Astrocyte (in vitro differentiated cells and primary cell): Measurements from ENCODE around the gene SMIM45.

Source experiments
- DNase-seq: peaks from one replicate; pipeline ENCODE4 v3.0.0-alpha.2; 2010; ENCODE audit warnings: low read depth
- FAIRE-seq: peaks from 2 replicates; lab custom pipeline; 2011; peaks lifted over from hg19 to GRCh38; lab: Jason Lieb, UNC
- H2AFZ ChIP-seq: 2 replicates; pipeline ENCODE4 v1.6.0; 2012; ENCODE audit warnings: low read depth, low read length, inconsistent platforms
- H3K27ac ChIP-seq: 2 replicates; pipeline ENCODE4 v1.5.1; 2011; ENCODE audit warnings: low read depth, low read length, inconsistent platforms
- H3K27me3 ChIP-seq: 2 replicates; pipeline ENCODE4 v1.6.0; 2011; ENCODE audit warnings: low read length, inconsistent platforms; ENCODE audit not compliant: insufficient read depth
- H3K36me3 ChIP-seq: 2 replicates; pipeline ENCODE4 v1.5.1; 2011; ENCODE audit warnings: low read length, inconsistent platforms; ENCODE audit not compliant: insufficient read depth
- H3K4me1 ChIP-seq: 2 replicates; pipeline ENCODE4 v1.5.1; 2011; ENCODE audit warnings: low read length, inconsistent platforms; ENCODE audit not compliant: insufficient read depth
- H3K4me2 ChIP-seq: 2 replicates; pipeline ENCODE4 v1.6.0; 2012; ENCODE audit warnings: low read length, inconsistent platforms
- H3K4me3 ChIP-seq: 2 replicates; pipeline ENCODE4 v1.5.1; 2011; ENCODE audit warnings: low read depth, mild to moderate bottlenecking, low read length, inconsistent platforms; ENCODE audit not compliant: insufficient read depth
- H3K79me2 ChIP-seq: 2 replicates; pipeline ENCODE4 v1.6.0; 2012; ENCODE audit warnings: mild to moderate bottlenecking, low read length, inconsistent platforms; ENCODE audit not compliant: insufficient read depth
- H3K9ac ChIP-seq: 2 replicates; pipeline ENCODE4 v1.6.0; 2012; ENCODE audit warnings: mild to moderate bottlenecking, low read length, inconsistent platforms
- H3K9me3 ChIP-seq: 2 replicates; pipeline ENCODE4 v1.5.1; 2012; ENCODE audit warnings: low read depth, mild to moderate bottlenecking, low read length, inconsistent platforms; ENCODE audit not compliant: insufficient read depth
- H4K20me1 ChIP-seq: 2 replicates; pipeline ENCODE4 v1.6.0; 2012; ENCODE audit warnings: low read length, inconsistent platforms; ENCODE audit not compliant: insufficient read depth
- H3K27ac Mint-ChIP-seq: one replicate; pipeline ENCODE4 v1.8.0; 2021; ENCODE audit warnings: mild to moderate bottlenecking, mixed read lengths; ENCODE audit not compliant: unreplicated experiment
- H3K27me3 Mint-ChIP-seq: one replicate; pipeline ENCODE4 v1.8.0; 2021; ENCODE audit warnings: low read depth, mixed read lengths; ENCODE audit not compliant: unreplicated experiment
- H3K36me3 Mint-ChIP-seq: one replicate; pipeline ENCODE4 v1.8.0; 2021; ENCODE audit warnings: low read depth, mixed read lengths; ENCODE audit not compliant: unreplicated experiment
- H3K4me1 Mint-ChIP-seq: one replicate; pipeline ENCODE4 v1.8.0; 2021; ENCODE audit warnings: low read depth, mixed read lengths; ENCODE audit not compliant: unreplicated experiment
- H3K4me3 Mint-ChIP-seq: one replicate; pipeline ENCODE4 v1.8.0; 2021; ENCODE audit warnings: mild to moderate bottlenecking, moderate library complexity, mixed read lengths; ENCODE audit not compliant: unreplicated experiment
- H3K9me3 Mint-ChIP-seq: one replicate; pipeline ENCODE4 v1.8.0; 2021; ENCODE audit warnings: mild to moderate bottlenecking, mixed read lengths; ENCODE audit not compliant: unreplicated experiment
- CTCF ChIP-seq: IDR thresholded peaks from 2 replicates; pipeline ENCODE4 v1.5.1; 2011; ENCODE audit warnings: low read depth, mild to moderate bottlenecking, inconsistent platforms, low read length, moderate library complexity; ENCODE audit not compliant: insufficient read depth
- EZH2 ChIP-seq: IDR thresholded peaks from 2 replicates; pipeline ENCODE4 v1.6.1; 2012; ENCODE audit warnings: mild to moderate bottlenecking, low read length, inconsistent platforms; ENCODE audit not compliant: insufficient read depth

SMIM45 gene

DNA sequence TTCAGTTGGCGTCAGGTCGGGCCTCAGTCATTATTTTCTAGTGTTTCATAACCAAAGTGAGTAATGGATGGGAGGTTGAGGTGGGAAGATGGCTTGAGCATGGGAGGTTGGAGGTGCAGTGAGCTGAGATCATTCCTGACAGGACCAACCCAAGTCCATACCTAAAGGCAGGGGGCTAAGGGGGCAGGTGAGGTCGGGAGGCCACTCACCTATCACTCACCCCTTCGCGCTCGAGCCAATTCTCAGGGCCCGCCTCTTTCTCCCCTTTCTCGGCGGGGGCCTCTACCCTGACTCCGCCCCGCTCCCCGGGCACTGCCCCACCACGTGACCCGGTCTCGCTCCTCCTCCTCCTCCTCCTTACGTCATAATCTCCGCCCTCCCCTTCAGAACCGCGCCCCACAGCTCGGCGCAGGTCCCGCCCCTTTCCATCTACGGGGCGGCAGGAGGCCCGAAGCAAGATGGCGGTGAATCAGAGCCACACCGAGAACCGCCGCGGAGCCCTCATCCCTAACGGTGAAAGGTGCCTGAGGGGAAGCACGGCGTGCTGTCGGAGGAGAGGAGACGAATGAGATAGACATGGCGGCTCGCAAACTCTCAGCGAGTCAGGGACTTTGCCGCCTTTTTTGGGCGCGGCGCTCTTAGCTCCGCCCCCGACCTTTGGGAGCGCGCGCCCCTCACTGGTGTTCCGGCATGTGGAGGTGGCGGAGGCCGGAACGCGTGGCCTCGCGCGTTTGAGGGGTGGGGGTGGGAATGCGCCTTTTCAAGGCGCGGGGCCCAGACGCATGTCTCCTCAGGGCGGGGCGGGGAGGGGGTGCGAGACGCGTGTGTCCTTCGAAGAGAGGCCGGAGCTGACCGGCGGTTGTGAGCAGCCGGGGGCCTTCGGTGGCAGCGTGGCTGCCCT lies 46.7 kb downstream of the SMIM45 start, which contains the start of gene WBP2NL:
Gene WBP2NL (plus strand): TSS at position 428 of the 901 bp plus-strand sequence. CDS start 31 bp downstream, at position 459.
- Mint-ChIP-seq H3K36me3 (no peaks in the 10 kb centered on the region), H3K9me3 (peaks cover 2% of the 10 kb centered on the region), H3K4me1 (peaks cover 4% of the 10 kb centered on the region), H3K27ac (no peak within 1 kb of the TSS), H3K4me3 (no peak within 1 kb of the TSS), H3K27me3 (peaks cover 25% of the 10 kb centered on the region)
- no peaks in the 10 kb centered on the region for H3K4me1 ChIP-seq
- H2AFZ ChIP-seq: peak within 1 kb of the TSS; percentile 98
- peak within 1 kb of the TSS; percentile 68 for H3K9ac ChIP-seq
- H4K20me1 ChIP-seq: no peaks in the 10 kb centered on the region
- DNase-seq (peak; percentile 62), FAIRE-seq (no peak)
- no peak within 1 kb of the TSS for H3K27ac ChIP-seq
- peak within 1 kb of the TSS; percentile 64 for H3K4me3 ChIP-seq
- TF ChIP-seq CTCF: no peak
- no peak for TF ChIP-seq EZH2
- no peaks in the 10 kb centered on the region for H3K27me3 ChIP-seq
- no peaks in the 10 kb centered on the region for H3K79me2 ChIP-seq
- peak within 1 kb of the TSS; percentile 84 for H3K4me2 ChIP-seq
- H3K36me3 ChIP-seq: no peaks in the 10 kb centered on the region
- H3K9me3 ChIP-seq: no peaks in the 10 kb centered on the region

DNA sequence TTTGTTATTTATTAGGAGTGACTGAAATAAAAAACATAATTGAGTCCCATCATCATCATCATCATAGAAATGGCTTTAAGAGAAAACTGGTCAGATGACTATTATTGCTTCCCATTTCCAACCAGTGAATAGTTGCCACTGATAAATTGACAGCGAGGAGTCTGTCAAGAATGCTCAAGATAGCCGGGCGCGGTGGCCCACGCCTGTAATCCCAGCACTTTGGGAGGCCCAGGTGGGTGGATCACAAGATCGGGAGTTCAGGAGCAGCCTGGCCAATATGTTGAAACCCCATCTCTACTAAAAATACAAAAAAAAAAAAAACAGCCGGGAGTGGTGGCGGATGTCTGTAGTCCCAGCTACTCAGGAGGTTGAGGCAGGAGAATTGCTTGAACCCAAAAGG lies 48.5 kb downstream of the SMIM45 start:
- peaks cover 21% of the 10 kb centered on the region for H3K27me3 Mint-ChIP-seq
- no peaks in the 10 kb centered on the region for H3K4me1 ChIP-seq
- H3K79me2 ChIP-seq: no peaks in the 10 kb centered on the region
- no peaks in the 10 kb centered on the region for H4K20me1 ChIP-seq
- H2AFZ ChIP-seq: no peak overlapping the region
- no peaks in the 10 kb centered on the region for H3K27me3 ChIP-seq
- H3K4me2 ChIP-seq: no peak overlapping the region
- no peaks in the 10 kb centered on the region for H3K9me3 ChIP-seq
- H3K27ac Mint-ChIP-seq: no peak overlapping the region
- H3K4me1 Mint-ChIP-seq: no peaks in the 10 kb centered on the region
- H3K36me3 ChIP-seq: no peaks in the 10 kb centered on the region
- DNase-seq (no peak), FAIRE-seq (no peak)
- peaks cover 2% of the 10 kb centered on the region for H3K9me3 Mint-ChIP-seq
- no peak for TF ChIP-seq EZH2
- H3K4me3 Mint-ChIP-seq: no peak overlapping the region
- no peaks in the 10 kb centered on the region for H3K36me3 Mint-ChIP-seq
- H3K27ac ChIP-seq: no peak overlapping the region
- H3K9ac ChIP-seq: no peak overlapping the region
- H3K4me3 ChIP-seq: no peak overlapping the region

DNA sequence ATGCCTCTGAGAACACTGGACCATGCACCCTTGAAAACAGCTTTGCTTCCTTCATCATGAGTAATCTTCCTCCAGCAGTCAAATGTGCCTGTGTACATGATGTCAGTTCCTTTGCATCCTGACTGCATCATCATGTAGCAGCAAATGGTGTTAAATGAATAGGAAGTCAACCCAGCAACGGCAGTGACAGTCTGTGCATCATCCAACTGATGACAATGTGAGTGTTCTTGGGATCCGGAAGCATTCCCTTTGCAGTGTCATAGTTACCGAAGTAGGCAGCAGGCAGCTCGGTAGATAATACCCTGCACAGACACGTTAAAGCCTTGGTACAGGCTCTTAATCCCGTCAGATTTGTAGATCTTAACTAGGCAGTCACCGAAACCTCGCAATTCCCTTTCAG lies 49.2 kb downstream of the SMIM45 start:
- no peaks in the 10 kb centered on the region for H3K27me3 ChIP-seq
- H3K27ac ChIP-seq: no peak overlapping the region
- Mint-ChIP-seq H3K27ac (no peak overlapping the region), H3K4me1 (no peaks in the 10 kb centered on the region), H3K9me3 (peaks cover 2% of the 10 kb centered on the region), H3K4me3 (no peak overlapping the region), H3K36me3 (no peaks in the 10 kb centered on the region), H3K27me3 (peaks cover 17% of the 10 kb centered on the region)
- no peaks in the 10 kb centered on the region for H3K79me2 ChIP-seq
- H4K20me1 ChIP-seq: no peaks in the 10 kb centered on the region
- H2AFZ ChIP-seq: no peak overlapping the region
- no peaks in the 10 kb centered on the region for H3K36me3 ChIP-seq
- no peak overlapping the region for H3K9ac ChIP-seq
- TF ChIP-seq EZH2: no peak
- no peak for TF ChIP-seq CTCF
- FAIRE-seq (no peak), DNase-seq (no peak)
- H3K4me2 ChIP-seq: no peak overlapping the region
- H3K4me3 ChIP-seq: no peak overlapping the region
- H3K9me3 ChIP-seq: no peaks in the 10 kb centered on the region
- no peaks in the 10 kb centered on the region for H3K4me1 ChIP-seq
